IMR-90 (cell line): ENCODE measurements around the gene NPM1.

Experiments used
- CHD1 ChIP-seq: IDR thresholded peaks from 2 replicates; pipeline ENCODE4 v1.6.1; 2012; ENCODE audit warnings: low read depth, low read length, improper control_type of control experiment
- POLR2A ChIP-seq: IDR thresholded peaks from 2 replicates; pipeline ENCODE4 v1.6.1; 2012; ENCODE audit warnings: mild to moderate bottlenecking, low read depth, low read length
- RAD21 ChIP-seq: IDR thresholded peaks from 2 replicates; pipeline ENCODE4 v1.6.1; 2012; ENCODE audit warnings: low read length, improper control_type of control experiment
- RFX5 ChIP-seq: IDR thresholded peaks from 2 replicates; pipeline ENCODE4 v1.8.0; 2012; ENCODE audit warnings: low read depth, mild to moderate bottlenecking, low read length, moderate library complexity
- TF ChIP-seq, protein P1 (sequence below): fragments of 150-350 bp; IDR thresholded peaks from 2 replicates; pipeline ENCODE4 v1.6.1; 2016; ENCODE audit warnings: low read depth, mild to moderate bottlenecking, low read length, moderate library complexity, borderline replicate concordance
- TF ChIP-seq, protein P2 (sequence below): conservative IDR thresholded peaks from 2 replicates; pipeline ENCODE4 v1.5.1; 2012; ENCODE audit warnings: mild to moderate bottlenecking, low read depth, low read length, improper control_type of control experiment

DNA sequence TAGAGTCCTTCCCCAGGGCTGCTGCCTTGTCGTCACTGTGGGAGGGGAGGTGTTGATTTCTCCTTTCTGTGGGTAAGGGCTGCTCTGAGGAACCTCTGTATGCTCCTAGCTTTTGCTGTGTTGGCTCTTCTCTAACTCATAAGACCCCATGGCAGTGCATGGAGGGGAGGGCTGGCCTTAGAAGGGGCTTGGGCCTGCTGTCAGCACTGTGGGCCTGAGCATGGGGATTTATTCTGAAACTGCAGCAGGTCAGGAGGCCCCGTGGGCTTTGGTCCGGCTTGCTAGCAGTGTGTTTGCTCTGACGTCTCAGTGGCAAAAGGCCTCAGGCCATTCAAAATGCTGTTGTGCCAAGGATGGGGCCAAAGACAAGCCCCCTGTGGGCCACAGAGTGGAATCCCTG, 38.6 kb downstream of the NPM1 start:
- TF ChIP-seq RFX5 (no peak), POLR2A (no peak), CHD1 (no peak), RAD21 (no peak)
- TF ChIP-seq, protein P1, sequence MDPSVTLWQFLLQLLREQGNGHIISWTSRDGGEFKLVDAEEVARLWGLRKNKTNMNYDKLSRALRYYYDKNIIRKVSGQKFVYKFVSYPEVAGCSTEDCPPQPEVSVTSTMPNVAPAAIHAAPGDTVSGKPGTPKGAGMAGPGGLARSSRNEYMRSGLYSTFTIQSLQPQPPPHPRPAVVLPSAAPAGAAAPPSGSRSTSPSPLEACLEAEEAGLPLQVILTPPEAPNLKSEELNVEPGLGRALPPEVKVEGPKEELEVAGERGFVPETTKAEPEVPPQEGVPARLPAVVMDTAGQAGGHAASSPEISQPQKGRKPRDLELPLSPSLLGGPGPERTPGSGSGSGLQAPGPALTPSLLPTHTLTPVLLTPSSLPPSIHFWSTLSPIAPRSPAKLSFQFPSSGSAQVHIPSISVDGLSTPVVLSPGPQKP, result no peak
- TF ChIP-seq, protein P2, sequence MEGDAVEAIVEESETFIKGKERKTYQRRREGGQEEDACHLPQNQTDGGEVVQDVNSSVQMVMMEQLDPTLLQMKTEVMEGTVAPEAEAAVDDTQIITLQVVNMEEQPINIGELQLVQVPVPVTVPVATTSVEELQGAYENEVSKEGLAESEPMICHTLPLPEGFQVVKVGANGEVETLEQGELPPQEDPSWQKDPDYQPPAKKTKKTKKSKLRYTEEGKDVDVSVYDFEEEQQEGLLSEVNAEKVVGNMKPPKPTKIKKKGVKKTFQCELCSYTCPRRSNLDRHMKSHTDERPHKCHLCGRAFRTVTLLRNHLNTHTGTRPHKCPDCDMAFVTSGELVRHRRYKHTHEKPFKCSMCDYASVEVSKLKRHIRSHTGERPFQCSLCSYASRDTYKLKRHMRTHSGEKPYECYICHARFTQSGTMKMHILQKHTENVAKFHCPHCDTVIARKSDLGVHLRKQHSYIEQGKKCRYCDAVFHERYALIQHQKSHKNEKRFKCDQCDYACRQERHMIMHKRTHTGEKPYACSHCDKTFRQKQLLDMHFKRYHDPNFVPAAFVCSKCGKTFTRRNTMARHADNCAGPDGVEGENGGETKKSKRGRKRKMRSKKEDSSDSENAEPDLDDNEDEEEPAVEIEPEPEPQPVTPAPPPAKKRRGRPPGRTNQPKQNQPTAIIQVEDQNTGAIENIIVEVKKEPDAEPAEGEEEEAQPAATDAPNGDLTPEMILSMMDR, result no peak
